NCI-H128 (cell line): Measurements from ENCODE around the gene NRARP.

Source experiments
- DNase-seq: peaks from one replicate; lab custom pipeline; 2025; ENCODE audit not compliant: unreplicated experiment; lab: John Stamatoyannopoulos, UW

NRARP gene

GRCh38 chr9:137299203-137299565, 2.9 kb downstream of the NRARP start:
- no peak for DNase-seq

GRCh38 chr9:137298401-137299202, 3.5 kb downstream of the NRARP start:
- DNase-seq, result no peak

- DNase-seq, result no peak
Observed at GRCh38 chr9:137297966-137298365, 4.1 kb downstream of the NRARP start.

GRCh38 chr9:137296670-137297664, 5.1 kb downstream of the NRARP start:
- no peak for DNase-seq

GRCh38 chr9:137295849-137296669, 6.0 kb downstream of the NRARP start:
- DNase-seq, result no peak

GRCh38 chr9:137295238-137295811, 6.7 kb downstream of the NRARP start:
- DNase-seq, result no peak

GRCh38 chr9:137294681-137295237, 7.3 kb downstream of the NRARP start:
- DNase-seq, result no peak

GRCh38 chr9:137294091-137294680, 7.9 kb downstream of the NRARP start:
- DNase-seq, result no peak

GRCh38 chr9:137293482-137294090, 8.5 kb downstream of the NRARP start:
- no peak for DNase-seq

- DNase-seq, result no peak
Observed at GRCh38 chr9:137293094-137293481, 9.0 kb downstream of the NRARP start.

- DNase-seq, result no peak
Observed at GRCh38 chr9:137286975-137287383, 15.1 kb downstream of the NRARP start.

- no peak for DNase-seq
Observed at GRCh38 chr9:137281345-137282116, 20.5 kb downstream of the NRARP start.

GRCh38 chr9:137280474-137281344, 21.4 kb downstream of the NRARP start:
- DNase-seq, result no peak

GRCh38 chr9:137279741-137280473, 22.2 kb downstream of the NRARP start:
- no peak for DNase-seq

GRCh38 chr9:137278721-137279711, 23.1 kb downstream of the NRARP start:
- no peak for DNase-seq
